Activated CD8-positive, alpha-beta memory T cell treated with anti-CD3 and anti-CD28 coated beads for 48 hours (primary cell): ENCODE data around the gene HEATR3.
A peak's percentile ranks its signal among the peaks of the same experiment; 100 is the strongest.

ENCODE experiments used
- DNase-seq, 3 experiments: peaks; one replicate each; pipeline ENCODE4 v3.0.0-alpha.2; 2020; ENCODE audit warnings: low read depth in 2 of 3, low spot score in 2 of 3

HEATR3 gene

DNA sequence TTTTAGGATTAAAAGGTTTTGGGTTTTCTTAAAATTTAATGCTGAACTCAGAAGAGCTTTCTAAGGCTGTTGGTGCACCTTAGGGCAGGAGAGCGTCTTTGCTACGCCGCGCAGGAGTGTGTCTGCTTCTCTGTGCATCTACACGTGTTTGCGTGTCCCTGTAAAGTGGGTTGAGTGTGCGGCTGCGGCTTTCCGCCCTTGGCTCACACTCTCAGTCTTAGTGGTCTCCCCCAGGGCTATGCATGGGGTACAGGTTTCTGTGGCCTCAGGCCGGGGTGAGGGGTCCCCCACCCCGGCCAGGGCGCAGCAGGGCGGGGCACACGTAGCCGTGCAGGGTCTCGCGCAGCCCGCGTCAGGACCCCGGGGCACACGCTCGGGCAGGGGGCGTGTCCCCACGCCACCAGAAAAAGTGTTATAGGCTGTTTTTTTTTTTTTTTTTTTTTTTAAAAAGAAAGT lies 86.6 kb downstream of the HEATR3 start:
- DNase-seq = peak; percentile 33 to 56 (median 56)

DNA sequence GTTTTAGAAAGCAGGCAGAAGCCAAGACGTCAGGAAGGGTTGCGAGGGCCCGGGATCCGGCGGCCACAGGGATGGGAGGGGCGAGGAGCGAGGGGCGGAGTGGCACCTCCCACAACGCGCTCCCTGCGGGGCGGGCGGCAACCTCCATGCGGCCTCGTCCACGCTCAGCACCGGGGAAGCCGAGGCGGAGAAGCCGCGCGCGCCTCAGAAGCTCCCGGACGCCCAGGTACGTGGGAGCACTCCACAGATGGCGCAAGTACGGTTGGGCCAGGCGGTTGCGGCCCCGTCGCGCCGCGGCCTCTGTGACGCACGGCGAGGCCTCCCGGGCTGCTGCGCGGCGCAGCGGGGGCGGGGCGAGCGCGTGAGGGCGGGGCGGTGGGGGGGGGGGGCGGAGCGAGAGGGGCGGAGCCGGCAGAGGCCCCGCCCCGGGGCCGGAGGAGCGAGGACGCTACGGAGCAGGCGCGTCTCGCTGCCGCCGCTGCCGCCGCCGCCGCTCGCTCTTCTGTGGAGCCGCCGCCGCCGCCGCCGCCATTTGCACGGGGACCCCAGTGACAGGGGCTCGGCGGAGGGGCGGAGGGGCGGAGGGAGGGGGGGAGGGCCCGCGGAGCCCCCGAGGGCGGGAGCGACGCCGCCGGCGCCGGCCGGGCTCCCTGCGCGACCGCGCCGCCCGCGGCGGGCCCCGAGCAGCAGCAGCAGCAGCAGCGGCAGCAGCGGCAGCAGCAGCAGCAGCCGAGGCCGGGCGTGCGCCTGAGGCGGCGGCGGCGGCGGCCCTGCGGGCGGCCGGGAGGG lies 87.2 kb downstream of the HEATR3 start, which contains the start of gene TENT4B:
TSS of gene TENT4B (plus strand) at position 500 of the 789 bp plus-strand sequence. CDS start 316 bp downstream, outside the sequence.
- DNase-seq = peak; percentile 57 to 66 (median 64)

DNA sequence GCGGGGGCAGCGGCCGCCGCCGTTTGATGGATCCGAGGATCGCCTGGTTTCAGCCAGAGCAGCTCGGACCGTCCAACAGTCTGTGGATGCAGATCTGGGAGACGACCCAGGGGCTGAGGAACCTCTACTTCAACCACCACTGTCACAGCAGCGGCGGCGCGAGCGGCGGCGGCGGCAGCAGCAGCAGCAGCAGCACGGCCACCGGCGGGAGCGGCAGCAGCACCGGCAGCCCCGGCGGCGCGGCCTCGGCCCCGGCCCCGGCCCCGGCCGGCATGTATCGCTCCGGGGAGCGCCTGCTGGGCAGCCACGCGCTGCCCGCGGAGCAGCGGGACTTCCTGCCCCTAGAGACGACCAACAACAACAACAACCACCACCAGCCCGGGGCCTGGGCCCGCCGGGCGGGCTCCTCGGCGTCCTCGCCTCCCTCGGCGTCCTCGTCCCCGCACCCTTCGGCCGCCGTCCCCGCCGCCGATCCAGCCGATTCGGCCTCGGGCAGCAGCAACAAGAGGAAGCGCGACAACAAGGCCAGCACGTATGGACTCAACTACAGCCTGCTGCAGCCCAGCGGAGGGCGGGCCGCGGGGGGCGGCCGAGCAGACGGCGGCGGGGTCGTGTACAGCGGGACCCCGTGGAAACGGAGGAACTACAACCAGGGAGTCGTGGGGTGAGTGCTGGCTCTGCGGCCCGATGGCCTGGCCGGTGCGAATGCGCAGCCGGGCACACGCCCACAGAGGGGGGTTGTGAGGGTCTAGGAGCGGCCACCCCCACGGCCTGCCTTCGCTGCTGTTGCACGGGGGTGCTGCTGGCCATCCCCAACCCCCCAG lies 88.0 kb downstream of the HEATR3 start:
- peak in 2 of 3 experiments; percentile 6 to 27 for DNase-seq

DNA sequence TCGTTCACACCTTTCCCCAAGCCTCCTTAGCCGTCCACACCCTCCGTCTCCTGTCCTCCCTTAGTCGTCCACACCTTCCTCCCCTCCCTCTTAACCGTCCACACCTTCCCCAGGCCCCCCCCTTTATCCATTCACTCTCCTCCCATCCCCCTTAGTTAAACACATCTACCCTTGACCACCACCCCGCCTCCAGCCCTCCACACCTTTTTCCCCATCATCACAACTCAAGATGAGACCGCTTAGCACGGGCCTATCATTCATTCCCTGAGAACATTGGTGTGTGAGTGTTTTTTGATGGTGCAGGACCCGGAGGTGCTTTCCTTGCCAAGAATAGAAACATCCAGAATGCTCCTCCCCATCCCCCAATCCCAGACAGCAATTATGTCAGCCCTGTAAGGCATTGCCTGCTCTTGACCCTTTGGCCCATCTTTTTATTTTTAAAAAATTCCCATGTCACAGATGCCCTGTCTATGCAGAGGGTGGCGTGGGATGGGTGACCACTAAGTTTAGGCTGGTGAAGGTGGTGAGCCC lies 88.7 kb downstream of the HEATR3 start:
- no peak for DNase-seq

DNA sequence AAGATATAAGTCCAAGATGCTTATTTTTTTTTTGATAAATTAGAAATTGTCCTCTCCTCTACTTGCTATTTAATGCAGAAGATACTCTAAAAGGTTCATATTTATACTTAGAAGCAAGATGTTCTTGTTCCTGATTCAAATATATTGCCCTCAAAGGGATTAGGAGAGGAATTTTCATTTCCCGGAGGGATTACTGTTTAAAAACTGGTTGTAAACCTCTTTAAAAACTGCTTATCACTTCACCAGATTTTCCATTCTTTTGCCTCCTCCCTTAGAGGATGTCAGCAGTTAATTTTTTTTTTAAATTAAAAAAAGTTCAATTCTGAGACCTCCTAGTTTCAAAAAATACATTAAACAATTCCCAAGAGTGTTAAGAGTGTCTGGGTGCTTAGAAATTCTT lies 90.2 kb downstream of the HEATR3 start:
- no peak for DNase-seq
